ENCODE data around the gene PPP2R2B. TPM values are rescaled to one million over a fixed set of nuclear protein-coding genes. Genes with fewer than 3 reads are reported as not detected.

PPP2R2B gene
- total RNA-seq, 1 donor: not detected

DNA sequence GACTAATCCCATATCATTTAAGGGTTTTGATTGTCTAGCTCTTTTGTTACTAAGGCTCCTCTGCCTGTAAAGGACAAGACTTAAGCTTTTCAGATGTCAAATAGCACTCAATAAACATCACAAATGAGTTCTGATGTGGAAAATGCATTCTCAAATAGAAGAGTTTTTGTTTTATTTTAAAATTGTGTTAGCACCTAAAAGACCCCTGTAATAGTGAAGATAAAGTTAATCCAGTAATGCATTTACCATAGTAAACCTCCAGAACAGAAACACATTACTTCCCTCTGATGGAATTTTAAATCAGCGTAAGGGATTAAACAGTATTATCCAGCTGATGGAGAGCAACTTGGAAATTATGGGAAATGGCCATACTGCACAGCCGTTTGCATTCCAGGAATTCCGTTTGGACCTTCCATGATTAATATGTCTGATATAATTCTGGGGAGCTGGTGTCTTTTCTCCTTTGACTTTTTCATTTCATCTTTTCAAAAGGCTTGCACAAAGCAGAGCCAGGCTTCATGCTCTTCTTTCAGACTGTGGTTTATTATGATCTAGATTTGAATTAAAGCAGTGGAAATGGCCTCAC lies 105.6 kb downstream of the PPP2R2B start:
- H3K4me3 ChIP-seq (ENCODE audit: low read depth, low read length): no peak overlapping the region
- DNase-seq (ENCODE audit: low read depth): no peak
- TF ChIP-seq CTCF (IDR thresholded peaks at IDR 0.05; ENCODE audit: insufficient read depth, low read length): no peak

GRCh38 chr5:146770980-146771379 lies 107.6 kb downstream of the PPP2R2B start:
- TF ChIP-seq CTCF (IDR thresholded peaks at IDR 0.05; ENCODE audit: insufficient read depth, low read length): no peak
- H3K4me3 ChIP-seq (ENCODE audit: low read depth, low read length): no peak overlapping the region
- no peak for DNase-seq (ENCODE audit: low read depth)

GRCh38 chr5:146770546-146770945 lies 108.0 kb downstream of the PPP2R2B start:
- no peak overlapping the region for H3K4me3 ChIP-seq (ENCODE audit: low read depth, low read length)
- TF ChIP-seq CTCF (IDR thresholded peaks at IDR 0.05; ENCODE audit: insufficient read depth, low read length): no peak
- DNase-seq (ENCODE audit: low read depth): no peak

DNA sequence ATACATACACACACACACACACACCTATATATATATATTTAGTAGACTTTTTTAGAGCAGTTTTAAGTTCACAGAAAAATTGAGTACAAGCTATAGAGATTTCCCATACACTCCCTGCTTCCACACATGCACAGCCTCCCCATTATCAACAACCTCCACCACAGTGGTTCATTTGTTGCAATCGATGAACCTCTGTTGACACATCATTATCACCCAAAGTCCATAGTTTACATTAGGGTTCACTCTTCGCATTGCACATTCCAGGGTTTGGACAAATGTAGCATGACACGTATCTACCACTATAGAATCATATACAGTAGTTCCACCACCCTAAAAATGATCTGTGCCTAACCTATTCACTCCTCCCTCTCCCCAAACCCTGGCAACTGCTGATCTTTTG lies 111.0 kb downstream of the PPP2R2B start:
- no peak for TF ChIP-seq CTCF (IDR thresholded peaks at IDR 0.05; ENCODE audit: insufficient read depth, low read length)
- no peak overlapping the region for H3K4me3 ChIP-seq (ENCODE audit: low read depth, low read length)
- no peak for DNase-seq (ENCODE audit: low read depth)

GRCh38 chr5:146766013-146766412 lies 112.5 kb downstream of the PPP2R2B start:
- TF ChIP-seq CTCF (IDR thresholded peaks at IDR 0.05; ENCODE audit: insufficient read depth, low read length): no peak
- no peak overlapping the region for H3K4me3 ChIP-seq (ENCODE audit: low read depth, low read length)
- no peak for DNase-seq (ENCODE audit: low read depth)

GRCh38 chr5:146765089-146765832 lies 113.3 kb downstream of the PPP2R2B start:
- no peak for DNase-seq (ENCODE audit: low read depth)
- no peak for TF ChIP-seq CTCF (IDR thresholded peaks at IDR 0.05; ENCODE audit: insufficient read depth, low read length)

More at GRCh38 chr5:146765089-146765832, 113.3 kb downstream of the PPP2R2B start:
- no peak overlapping the region for H3K4me3 ChIP-seq (ENCODE audit: low read depth, low read length)
